ENCODE measurements around the gene SLC44A4.
"Not testable (repeated sequence)": the region's sequence is repeated elsewhere in the genome, so short reads cannot be mapped to it uniquely, and the experiment has no call there.

Gene SLC44A4

DNA sequence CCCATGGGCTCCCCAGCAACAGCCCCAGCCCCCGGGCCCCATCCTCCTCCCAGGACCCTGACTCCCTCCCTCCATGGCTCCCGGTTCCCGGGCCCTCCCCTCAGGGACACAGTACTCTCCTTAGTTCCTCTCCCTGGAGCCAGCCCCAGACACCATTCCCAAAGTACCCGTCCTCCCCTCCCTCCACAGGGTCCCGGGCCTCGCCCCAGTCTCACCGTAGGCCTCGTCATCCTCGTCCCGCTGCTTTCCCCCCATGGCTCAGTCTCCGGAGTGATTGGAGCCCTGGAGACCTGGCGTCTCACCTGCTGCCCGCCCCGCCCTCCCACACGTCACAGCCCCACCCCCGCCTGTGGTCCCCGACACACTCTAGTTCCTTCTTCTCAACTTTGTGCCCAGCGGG, at the start of gene SLC44A4:
Gene SLC44A4 (minus strand): TSS at position 272 of the 400 bp plus-strand sequence. CDS start 17 bp downstream, at position 255.
- no peak for FAIRE-seq

DNA sequence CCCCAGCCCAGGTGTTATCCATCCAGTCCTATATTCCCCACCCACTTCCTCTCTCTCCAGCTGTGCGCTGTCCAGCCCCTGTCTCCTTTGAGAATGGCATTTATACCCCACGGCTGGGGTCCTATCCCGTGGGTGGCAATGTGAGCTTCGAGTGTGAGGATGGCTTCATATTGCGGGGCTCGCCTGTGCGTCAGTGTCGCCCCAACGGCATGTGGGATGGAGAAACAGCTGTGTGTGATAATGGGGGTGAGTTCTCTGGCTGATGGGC, 49.8 kb upstream of the SLC44A4 start:
- FAIRE-seq: no peak

DNA sequence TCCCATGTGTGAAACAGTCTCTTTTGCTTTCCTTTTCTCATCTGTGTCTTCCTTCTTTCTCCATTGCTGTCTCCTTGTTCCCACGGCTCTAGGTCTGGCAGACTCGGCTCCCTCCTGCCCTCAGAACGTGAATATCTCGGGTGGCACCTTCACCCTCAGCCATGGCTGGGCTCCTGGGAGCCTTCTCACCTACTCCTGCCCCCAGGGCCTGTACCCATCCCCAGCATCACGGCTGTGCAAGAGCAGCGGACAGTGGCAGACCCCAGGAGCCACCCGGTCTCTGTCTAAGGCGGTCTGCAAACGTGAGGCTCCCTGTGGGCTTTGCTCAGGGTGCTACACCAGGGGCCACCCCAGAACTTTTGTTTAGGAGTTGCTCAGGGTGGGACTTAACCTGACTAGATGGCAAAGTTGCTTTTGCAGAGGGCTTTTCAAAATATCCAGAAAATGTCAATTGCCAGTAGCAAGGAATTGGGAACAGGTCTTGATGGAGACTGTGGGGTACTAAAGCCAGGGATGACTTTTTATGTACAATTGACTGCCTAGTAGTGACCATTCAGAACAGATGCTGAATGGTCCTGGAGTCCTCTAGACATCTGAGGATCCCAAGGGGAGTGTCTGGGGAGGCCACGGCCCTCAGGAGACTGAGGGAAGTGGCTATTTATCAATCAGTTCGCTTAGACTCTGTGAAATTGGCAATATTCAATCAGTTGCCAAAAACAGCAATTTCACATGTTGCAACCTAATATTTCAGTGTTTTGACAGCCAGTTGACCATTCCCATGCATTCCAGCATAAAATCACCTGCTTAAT, 49.3 kb upstream of the SLC44A4 start:
- FAIRE-seq: no peak

DNA sequence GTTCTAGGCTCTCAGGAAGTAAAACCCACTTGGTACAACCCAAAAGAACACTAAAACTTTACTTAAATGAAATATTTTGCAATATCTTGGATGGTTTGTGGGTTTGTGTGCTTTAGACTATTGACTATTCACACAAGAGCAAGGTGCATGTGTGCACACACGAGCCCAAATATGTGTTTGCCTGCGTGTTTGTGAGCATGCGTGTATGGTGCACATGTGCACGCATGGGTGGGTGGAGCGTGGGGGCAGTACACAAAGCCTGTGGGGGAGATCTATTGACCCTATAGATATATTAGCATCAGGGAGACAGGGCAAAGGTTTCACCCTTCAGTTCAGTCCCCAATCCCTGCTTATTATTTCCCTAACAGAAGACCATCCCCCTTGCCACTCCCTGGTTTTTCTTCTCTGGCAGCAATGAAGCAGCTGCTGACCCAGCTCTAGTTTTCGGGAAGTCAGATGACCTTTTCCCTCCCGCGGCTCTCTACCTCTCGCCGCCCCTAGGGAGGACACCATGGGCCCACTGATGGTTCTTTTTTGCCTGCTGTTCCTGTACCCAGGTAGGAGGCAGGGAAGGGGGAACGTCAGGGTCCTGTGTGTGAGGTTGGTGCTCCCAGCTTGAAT, 48.6 kb upstream of the SLC44A4 start, which contains the start of gene C2:
Gene C2 (plus strand): TSS at position 476 of the 621 bp plus-strand sequence. CDS start 36 bp downstream, at position 512.
- FAIRE-seq: no peak

DNA sequence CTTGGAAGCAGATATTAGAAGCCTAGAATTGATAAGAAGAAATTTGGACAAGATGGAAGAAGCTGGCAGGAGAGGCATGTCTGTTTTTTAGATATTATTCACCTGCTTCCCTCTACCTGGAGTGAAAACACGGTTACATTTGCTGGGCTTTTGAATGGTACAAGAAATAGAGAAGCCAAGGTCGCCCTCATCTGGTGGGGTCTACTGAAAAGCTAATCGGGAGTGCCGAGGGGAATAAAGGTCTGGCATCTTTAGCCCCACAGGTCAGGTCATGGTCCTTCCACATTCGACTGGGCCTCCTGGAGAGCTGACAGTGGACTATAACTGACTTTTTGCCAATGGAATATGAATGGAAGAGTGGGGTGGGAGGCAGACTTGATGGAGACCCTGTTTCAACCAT, 44.1 kb upstream of the SLC44A4 start:
- FAIRE-seq: no peak

DNA sequence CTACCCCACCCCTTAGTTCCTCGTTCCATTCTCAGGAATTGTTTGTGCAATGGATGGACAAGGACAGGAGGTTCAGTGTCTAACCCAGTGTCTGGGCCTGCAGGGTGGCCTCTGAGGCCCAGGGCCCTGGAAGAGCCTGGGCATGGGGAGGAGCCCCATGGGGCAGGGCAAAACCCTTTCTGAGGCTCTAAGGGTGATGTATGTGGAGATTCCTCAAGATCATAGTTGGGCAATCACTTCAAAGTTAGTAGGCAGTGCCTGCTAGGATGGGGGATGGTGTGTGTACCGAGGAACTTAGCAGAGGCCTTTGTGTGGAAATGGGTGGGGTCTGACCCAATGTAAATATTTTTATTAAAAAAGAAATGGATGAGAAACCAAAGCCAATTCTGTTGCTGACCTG, 42.0 kb upstream of the SLC44A4 start:
- FAIRE-seq: no peak

DNA sequence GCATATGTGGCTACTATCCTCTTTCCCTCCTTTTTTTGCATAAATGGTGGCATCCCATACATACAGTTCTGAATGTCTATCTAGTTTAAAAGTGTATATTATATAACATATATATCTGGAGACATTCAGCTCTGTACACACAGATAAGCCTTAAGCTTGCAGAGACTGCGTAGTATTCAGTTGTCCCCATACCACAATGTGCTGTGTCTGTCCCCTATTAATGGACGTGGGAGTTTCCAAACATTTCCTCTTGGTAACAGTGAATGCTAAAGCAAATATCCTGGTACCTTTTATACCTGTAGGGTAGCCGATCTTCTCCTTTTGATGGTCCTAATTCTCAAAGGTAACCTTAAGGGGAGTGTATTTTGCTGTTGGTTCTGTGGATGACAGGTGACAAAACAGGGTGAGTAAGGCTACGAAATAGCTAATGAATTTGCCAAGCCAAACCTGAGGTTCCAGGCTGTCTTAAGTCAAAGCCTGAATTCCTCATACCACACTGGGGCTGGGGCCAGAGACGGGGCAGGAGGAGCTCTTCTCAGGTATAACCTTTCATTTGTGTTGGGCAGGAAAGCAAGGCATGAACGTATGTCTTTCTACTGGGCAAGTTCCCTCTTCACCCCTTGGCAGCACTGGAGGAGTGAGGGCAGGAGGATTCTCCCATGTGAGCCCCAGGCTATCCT, 41.0 kb upstream of the SLC44A4 start:
- no peak for FAIRE-seq

DNA sequence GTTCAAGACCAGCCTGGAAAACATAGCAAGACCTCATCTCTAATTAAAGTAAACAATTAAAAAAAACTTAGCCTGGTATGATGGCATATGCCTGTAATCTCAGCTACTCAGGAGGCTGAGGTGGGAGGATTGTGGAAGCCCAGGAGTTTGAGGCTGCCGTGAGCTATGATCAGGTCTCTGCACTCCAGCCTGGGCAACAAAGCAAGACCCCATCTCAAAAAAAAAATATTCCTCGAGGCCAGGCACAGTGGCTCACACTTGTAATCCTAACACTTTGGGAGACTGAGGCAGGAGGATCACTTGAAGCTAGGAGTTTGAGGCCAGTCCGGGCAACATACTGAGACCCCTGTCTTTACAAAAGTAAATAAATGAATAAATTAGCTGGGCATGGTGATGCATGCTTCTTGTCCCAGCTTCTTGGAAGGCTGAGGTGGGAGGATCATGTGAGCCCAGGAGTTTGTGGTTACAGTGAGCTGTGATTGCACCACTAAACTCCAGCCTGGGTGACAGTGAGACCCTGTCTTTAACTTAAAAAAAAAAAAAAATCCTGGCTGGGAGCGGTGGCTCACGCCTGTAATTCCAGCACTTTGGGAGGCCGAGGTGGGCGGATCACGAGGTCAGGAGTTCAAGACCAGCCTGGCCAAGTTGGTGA, 39.4 kb upstream of the SLC44A4 start:
- FAIRE-seq: no peak

DNA sequence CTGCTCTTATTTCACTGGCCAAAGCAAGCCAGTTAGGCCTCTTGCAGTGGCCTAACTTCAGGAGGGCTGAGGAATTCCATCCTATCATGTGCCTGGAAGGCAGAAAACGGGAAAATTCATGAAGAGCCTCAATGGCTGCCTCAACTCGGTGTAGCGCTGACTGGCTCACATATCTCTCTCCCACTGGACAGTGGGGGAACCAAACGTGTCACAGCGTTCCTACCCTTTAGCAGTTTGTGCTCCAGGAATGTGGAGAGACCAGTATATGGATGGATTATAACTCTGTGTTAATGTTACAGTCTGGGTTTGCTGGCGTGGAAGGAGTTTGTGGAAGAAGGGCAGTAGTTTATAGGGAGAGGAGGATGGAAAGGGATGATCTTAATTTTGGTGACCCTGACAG, 37.0 kb upstream of the SLC44A4 start:
- FAIRE-seq: no peak

DNA sequence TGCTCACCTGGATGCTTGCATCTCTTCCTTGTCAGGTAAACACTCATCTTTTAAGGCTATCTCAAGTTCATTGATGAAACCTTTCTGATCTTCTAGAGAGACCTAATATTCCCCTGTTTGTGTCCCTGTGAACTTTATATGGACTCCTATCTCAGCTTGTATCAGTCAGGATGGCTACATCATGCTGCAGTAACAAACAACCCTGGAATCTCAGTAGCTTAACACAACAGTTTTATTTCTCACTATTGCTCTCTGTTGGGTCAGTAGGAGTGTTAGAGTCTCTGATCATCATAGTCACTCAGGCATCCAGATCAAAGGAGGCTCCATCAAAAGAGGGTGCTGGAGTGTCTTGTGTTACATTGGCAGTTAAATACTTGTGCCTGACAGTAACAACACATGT, 36.6 kb upstream of the SLC44A4 start:
- no peak for FAIRE-seq

DNA sequence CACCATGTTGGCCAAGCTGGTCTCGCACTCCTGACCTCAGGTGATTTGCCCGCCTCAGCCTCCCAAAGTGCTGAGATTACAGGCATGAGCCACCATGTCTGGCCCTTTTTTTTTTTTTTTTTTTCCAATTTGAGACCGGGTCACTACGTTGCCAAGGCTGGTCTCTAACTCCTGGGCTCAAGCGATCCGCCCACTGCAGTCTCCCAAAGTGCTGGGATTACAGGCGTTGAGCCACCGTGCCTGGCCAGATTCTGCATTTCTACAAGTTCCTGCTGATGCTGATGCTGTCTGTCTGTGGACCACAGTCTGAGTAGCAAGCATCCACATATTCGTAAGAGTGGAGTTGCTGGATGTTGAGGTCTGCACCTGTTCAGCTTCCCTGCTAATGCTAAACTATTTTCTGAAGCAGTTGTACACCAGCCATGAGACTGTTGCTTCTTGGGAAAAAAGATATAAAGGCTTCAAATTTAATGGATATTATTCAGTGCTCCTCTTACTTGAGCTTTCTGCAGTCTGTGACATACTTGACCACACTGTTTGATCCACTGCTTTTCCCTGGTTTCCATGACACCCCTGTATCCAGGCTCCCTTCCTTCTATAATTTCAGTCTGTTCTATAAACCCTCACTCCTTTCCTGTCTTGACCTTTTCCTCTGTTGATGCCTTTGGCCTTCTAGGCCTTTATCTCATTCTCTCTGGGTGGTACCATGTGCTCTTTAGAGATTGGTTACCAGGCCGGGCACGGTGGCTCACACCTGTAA, 33.2 kb upstream of the SLC44A4 start:
- no peak for FAIRE-seq

DNA sequence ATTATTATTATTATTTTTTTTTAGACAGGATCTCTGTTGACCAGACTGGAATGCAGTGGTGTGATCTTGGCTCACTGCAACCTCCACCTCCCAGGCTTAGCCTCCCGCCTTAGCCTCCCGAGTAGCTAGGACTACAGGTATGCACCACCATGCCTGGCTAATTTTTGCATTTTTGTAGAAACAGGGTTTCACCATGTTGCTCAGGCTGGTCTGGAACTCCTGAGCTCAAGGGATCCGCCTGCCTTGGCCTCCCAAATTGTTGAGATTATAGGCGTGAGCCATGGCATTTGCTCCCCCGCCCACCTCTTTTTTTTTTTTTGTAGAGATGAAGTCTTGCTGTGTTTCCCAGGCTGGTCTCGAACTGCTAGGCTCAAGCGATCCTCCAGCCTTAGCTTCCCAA, 30.5 kb upstream of the SLC44A4 start:
- FAIRE-seq: not testable (repeated sequence)

DNA sequence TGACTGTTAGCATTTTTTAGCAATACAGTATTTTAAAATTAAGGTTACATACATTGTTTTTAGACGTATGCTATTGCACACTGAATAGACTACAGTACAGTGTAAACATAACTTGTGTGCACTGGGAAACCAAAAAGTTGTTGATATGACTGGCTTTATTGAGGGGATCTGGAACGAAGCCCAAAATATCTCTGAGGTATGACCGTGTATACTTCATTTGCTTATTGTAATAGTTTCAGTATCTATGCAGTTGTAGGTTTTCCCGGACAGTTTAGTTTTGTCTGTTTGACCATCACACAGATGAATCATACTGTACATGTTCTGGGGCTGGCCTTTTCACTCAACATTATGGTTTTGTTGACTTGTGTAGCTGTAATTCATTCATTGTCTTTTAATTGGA, 30.0 kb upstream of the SLC44A4 start:
- FAIRE-seq: no peak

DNA sequence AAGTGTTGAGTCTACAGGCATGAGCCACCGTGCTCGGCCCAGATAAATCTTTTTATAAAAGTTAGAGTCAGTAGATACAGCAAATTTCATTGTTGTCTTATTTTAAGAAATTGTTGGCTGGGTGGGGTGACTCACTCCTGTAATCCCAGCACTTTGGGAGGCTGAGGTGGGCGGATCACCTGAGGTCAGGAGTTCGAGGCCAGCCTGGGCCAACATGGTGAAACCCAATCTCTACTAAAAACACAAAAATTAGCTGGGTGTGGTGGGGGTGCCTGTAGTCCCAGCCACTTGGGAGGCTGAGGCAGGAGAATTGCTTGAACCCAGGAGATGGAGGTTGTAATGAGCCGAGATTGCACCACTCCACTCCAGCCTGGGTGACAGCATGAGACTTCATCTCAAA, 29.5 kb upstream of the SLC44A4 start:
- FAIRE-seq: not testable (repeated sequence)

DNA sequence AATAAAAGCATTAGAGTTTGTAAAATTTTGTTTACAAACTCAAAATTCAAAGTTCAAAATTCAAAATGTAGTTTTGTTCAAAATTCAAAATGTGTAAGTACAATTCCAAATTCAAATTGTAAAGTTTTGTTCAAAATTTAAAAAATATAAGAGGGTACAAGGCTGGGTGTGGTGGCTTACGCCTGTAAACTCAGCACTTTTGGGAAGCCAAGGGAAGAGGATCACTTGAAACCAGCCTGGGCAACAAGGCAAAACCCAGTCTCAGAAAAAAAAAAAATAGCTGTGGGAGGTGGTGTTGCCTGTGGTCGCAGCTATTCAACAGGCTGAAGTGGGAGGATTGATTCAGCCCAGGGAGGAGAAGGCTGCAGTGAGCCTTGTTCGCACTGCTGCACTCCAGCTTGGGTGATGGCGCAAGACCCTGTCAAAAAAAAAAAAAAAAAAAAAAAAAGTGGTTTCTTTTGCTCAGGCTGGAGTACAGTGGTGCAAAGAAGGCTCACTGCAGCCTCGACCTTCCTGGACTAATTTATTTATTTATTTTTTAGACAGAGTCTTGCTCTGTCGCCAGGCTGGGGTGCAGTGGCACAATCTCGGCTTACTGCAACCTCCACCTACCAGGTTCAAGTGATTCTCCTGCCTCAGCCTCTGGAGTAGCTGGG, 28.5 kb upstream of the SLC44A4 start:
- FAIRE-seq: no peak

DNA sequence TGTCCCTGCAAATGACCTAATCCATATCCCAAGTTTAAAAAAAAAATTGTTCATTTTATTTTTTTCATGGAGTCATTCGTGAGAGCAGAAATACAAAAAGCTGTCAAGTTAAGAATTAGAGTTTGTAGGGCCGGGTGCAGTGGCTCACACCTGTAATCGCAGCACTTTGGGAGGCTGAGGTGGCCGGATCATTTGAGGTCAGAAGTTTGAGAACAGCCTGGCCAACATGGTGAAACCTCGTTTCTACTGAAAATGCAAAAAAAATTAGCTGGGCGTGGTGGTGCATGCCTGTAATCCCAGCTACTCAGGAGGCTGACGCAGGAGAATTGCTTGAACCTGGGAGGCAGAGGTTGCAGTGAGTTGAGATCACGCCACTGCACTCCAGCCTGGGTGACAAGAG, 27.9 kb upstream of the SLC44A4 start:
- not testable (repeated sequence) for FAIRE-seq

DNA sequence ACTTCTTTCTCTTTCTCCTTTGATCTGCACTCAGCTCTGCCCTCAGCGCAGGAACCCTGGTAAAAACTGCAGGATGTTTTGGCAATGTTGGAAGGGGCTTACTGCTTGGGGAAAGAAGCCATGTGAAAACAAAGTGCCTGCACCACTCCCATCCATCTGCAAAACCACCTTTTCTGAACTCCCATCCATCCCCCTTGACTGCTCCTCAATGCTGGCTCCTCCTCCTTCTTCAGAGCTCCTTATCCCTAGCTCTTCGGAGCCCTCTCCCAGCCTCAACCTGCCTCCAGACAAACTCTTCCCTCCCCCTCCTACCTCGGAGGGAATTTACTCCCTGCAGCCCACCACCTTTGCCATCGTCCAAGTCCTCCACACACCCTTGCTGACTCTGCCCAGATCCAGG, 27.3 kb upstream of the SLC44A4 start:
- FAIRE-seq: no peak

DNA sequence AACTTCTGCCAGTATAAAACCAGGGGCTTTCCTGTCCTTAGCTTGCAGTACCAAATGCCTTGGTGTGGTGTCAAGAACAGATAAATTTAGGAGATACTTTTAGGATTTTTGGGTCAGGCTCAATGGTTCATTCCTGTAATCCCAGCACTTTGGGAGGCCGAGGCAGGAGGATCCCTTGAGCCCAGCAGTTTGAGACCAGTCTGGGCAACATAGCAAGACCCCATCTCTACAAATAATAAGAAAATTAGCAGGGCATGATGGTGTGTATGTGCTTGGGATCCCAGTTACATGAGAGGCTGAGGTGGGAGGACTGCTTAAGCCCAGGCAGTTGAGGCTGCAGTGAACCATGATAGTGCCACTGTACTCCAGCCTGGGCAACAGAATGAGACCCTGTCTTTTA, 26.2 kb upstream of the SLC44A4 start:
- FAIRE-seq: no peak

DNA sequence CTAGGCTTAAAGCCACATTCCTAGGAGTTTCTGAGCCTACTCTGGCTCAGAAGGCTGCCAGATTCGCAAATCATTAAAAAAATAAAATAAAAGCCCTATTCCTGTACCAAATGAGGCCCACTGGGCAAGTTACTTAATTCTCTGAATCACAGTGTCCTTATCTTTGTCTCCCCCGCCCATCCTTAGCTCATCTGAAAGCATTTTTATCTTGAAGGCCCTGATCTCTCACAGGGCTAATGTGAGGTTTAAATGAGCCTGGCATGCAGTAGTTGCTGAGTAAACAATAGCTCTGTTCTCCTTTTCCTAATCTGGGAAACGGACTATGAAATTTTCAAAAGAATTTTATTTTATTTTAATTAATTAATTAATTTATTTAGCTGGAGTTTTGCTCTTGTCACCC, 25.2 kb upstream of the SLC44A4 start:
- no peak for FAIRE-seq

DNA sequence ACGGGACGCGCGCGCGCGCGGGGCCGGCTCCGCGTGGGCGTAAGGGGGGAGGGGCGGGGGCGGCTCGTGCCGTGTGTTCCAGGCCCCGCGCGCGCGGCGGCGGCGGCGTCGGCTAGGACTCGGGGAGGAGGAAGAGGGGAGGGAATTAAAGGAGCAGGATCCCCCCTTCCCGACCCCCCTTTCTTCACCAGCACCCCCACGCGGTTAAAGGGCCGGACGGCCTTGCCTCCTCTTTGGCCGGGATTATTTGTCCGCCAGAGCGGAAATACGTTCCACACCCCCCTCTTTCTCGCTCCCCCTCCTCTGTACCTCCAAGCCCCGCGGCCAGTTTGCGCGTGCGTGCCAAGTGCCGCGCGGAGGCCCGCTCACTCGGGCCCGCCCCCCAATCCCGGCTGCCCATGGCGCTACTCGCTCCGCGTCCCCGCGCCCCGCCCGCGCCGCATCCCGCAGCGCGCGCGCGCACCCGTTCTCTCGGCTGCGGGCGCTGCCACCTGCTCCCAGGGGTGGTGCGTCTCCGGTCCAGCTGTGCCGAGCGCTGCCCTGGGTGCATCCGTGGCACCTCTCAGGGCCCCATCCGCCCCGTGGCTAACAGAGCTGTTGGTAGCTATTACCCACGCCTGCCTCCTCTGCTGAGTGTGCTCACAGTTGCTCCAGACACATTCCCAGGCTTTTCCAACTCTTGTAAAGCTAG, 23.3 kb upstream of the SLC44A4 start, which contains the start of gene ZBTB12:
Gene ZBTB12 (minus strand): TSS at position 134 of the 691 bp plus-strand sequence. CDS start 781 bp downstream, outside the sequence.
- no peak for FAIRE-seq

DNA sequence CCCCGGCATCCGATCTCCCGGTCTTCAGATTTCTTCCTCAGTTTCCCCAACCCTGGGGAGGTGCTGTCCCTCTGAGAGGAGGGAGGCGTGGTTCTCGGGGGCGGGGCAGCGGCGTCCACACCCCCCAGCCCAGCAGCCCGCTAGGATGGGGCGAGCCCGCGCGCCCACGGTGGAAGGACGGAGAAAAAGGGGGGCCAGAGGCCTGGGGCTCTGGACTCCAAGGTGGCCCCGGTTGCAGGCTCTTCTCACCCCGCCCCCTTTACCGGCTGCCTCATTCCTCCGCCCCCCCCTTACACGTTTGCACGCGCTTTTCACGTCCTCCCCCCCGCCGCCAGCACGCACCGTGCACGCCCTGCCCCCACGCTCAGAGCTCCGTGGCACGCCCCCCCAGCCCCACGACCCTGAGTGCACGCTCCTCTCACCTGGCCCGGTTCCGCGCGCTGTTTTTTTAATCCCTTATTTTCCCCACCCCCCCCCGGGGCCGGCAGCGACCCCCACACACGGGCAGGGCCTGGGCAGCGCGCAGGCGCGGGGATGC, 22.7 kb upstream of the SLC44A4 start:
- no peak for FAIRE-seq

Measured in A204.1 (cell line).